GM19193 (cell line): ENCODE data around the gene ASTN2.

Source experiments
- POLR2A ChIP-seq: IDR thresholded peaks from 4 replicates; pipeline ENCODE4 v1.6.1; 2011; ENCODE audit not compliant: insufficient read depth, insufficient read length; ENCODE audit errors: extremely low read depth

ASTN2 gene

GRCh38 chr9:116661037-116661954 is 753.6 kb downstream of the ASTN2 start:
- TF ChIP-seq POLR2A: no peak

- no peak for TF ChIP-seq POLR2A
These were observed 756.6 kb downstream of the ASTN2 start for GRCh38 chr9:116658265-116658664.

- no peak for TF ChIP-seq POLR2A
These were observed 757.9 kb downstream of the ASTN2 start for GRCh38 chr9:116656977-116657376.

- TF ChIP-seq POLR2A: no peak
These were observed 758.3 kb downstream of the ASTN2 start for GRCh38 chr9:116656501-116656971.

GRCh38 chr9:116654059-116654355 is 760.9 kb downstream of the ASTN2 start:
- no peak for TF ChIP-seq POLR2A

- no peak for TF ChIP-seq POLR2A
These were observed 761.4 kb downstream of the ASTN2 start for GRCh38 chr9:116653348-116654058.

- TF ChIP-seq POLR2A: no peak
These were observed 767.4 kb downstream of the ASTN2 start for GRCh38 chr9:116647515-116647809.

GRCh38 chr9:116646661-116647514 is 768.0 kb downstream of the ASTN2 start:
- no peak for TF ChIP-seq POLR2A

- TF ChIP-seq POLR2A: no peak
These were observed 770.7 kb downstream of the ASTN2 start for GRCh38 chr9:116644091-116644688.

GRCh38 chr9:116643691-116644090 is 771.2 kb downstream of the ASTN2 start:
- TF ChIP-seq POLR2A: no peak

- no peak for TF ChIP-seq POLR2A
These were observed 773.4 kb downstream of the ASTN2 start for GRCh38 chr9:116641292-116642059.

- no peak for TF ChIP-seq POLR2A
These were observed 775.6 kb downstream of the ASTN2 start for GRCh38 chr9:116639251-116639741.

GRCh38 chr9:116635908-116636307 is 778.9 kb downstream of the ASTN2 start:
- no peak for TF ChIP-seq POLR2A
